ENCODE measurements around the gene PROSER2.
"Not testable (repeated sequence)": the region's sequence is repeated elsewhere in the genome, so short reads cannot be mapped to it uniquely, and the experiment has no call there.

PROSER2 gene

DNA sequence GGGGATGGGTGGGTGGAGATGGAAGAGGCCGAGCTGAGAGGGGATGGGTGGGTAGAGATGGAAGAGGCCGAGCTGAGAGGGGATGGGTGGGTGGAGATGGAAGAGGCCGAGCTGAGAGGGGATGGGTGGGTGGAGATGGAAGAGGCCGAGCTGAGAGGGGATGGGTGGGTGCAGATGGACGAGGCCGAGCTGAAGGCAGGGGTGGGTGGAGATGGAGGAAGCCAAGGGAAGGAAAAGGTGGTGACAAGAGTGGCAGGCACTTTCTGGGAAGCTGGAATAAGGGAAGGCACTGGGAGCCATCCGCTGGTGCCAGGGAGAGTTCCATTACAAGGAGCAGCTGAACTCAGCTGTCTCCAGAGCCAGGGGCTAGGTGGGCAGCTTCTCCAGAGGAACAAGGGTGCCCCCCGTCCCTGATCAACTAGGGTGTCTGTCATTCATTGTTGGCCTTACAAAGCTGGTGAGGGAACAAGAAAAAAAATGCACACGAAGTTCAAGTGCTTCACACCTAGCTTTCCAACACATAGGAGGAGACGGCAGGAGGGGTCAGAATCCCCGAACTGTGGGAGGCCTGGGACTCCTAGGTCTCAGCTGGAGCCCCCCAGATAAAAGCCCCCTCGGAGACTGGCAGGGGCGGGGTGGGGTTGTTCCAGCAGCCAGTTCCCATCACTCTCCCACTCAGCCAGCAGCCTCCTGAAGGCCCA, 62.4 kb downstream of the PROSER2 start:
- DNase-seq (ENCODE audit: low read depth in 2 of 2) = no peak

DNA sequence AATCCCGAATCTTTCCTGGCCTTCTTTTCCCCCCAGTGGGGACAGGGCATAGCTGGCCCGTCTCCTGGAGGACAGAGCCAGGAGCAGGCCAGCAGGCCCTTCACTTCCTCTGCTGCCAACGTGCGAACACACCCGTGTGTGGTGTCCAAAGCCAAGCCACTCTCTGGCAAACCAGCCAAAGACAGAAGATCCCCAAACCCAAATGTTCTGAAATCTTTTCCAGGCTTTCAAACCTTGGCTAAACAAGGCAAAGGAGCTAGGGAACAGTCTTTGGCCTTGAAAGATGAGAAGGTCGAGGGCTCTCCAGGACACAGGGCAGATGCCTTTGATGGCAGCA, 63.0 kb downstream of the PROSER2 start:
- no peak for DNase-seq (ENCODE audit: low read depth in 2 of 2)

DNA sequence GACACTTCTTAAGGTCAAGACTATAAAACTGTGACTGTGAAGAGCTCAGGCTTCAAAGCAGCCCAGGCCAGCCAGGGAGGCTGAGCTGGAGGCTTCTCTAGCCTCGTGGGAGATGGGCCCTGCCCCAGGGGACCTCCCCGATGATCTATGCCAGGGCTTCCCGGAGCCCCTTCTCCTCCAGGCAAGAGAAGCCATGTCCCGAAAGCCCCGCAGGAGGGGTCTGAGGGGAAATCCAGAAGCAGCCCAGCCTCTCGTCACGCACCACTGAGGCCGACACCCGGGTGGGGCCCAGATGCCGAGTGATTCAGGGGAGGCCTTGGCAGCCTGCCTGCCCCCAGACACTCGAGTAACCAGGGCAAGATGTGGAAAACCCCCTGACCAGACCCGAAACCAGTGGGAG, 63.7 kb downstream of the PROSER2 start:
- DNase-seq (ENCODE audit: low read depth in 2 of 2) = no peak

DNA sequence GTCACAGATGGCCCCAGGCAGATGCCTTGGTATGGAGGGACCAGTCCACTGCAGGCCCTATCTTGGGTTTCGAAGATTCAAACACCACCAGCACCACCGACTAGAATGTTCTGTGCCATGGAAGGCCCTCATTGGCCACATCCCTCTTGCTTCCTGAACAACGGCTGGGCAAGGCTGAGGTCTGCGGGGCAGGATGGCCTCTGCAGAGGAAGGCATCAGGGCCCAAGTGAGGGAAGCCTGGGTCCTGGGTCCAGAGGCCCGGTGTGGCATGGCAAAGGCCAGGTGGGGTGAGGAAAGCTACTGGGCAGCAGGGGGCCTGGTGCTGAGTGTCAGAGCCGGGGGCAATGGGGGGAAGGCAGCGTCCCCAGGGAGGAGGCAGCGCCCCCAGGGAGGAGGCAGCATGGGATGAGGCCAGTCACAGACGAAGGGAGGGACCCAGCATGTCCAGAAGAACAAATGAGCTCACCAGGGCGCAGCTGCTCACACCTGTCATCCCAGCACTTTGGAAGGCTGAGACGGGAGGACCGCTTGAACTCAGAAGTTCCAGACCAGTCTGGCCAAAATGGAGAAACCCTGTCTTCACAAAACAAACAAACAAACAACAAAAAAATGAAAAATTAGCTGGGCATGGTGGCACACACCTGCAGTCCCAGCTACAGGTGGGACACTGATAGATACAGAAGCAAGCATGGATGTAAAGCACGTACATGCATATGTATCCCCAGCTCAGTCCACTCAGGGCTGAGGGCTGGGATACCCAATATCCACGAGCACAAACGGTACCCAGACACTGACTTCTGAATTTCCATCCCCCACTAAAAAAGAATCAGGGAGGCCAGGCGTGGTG, 64.4 kb downstream of the PROSER2 start:
- no peak for DNase-seq (ENCODE audit: low read depth in 2 of 2)

DNA sequence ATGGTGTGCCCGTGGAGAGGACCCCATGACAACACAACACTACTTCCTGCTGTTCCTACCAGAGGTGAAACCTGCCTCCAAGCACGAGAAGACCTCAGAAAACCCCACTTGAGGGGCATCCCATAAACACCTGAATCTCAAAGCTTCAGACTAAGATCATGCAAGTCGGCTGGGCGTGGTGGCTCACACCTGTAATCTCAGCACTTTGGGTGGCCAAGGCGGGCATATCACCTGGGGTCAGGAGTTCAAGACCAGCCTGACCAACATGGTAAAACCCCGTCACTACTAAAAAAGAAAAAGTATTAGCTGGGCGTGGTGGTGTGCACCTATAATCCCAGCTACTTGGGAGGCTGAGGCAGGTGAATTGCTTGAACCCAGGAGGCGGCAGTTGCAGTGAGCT, 66.1 kb downstream of the PROSER2 start:
- not testable (repeated sequence) for DNase-seq (ENCODE audit: low read depth in 2 of 2)

GRCh38 chr10:11891776-11892486, 68.8 kb downstream of the PROSER2 start:
- no peak for DNase-seq (ENCODE audit: low read depth in 2 of 2)

DNA sequence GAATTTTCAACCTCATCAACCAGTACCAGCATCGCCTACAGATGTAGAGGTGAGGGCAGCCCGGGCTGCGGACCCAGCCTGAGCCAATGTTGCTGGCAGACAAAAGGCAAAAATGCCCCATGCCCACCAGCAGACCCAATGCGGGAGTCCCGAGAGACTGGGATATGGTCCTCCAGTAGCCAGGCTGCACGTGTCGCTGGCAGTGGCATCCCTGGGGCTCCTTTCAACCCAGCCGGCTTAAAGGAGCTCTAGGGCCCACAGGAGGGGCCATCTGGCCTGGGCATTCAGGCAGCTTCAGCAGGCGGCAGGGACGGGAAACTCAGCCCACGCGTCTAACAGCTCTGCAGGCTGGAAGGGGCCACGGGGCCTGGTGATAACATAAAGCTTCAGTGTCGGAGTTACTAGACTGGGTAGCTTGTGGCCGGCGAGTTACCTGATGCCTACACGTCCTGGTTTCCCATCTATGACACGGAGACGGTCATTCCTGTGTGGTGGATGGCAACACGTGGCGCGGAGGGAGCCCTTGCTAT, 70.7 kb downstream of the PROSER2 start:
- no peak for DNase-seq (ENCODE audit: low read depth in 2 of 2)

DNA sequence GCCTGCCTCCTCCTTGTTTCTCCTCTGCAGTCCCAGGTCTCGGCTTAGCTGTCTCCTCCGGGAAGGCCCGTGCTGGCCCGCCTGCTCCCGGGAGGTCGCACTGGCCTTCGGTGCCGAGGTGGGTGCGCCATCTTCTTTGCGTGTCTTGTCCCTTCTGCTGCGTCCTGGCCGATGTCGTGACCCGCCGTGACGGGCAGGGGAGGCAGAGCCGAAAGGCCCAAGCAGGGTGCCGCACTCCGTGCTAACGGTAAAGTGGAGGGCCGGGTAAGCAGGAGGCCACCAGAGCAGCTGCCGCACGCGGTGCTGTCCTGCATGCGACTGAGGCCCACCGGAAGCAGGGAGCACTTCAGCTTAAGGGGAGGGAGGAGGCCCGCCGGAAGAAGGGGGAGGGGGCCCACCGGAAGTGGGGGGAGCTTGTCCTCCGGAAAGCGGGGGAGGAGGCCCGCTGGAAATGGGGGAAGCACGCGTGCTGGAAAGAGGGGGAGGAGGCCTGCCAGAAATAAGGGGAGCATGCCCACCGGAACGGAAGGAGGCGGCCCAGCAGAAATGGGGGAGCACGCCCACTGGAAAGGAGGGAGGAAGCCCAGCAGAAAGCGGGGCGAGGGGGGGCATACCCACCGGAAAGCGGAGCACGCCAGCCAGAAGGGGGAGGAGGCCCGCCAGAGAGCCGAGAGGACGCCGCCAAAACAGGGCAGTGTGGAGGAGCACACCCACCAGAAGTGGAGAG, 71.4 kb downstream of the PROSER2 start:
- no peak for DNase-seq (ENCODE audit: low read depth in 2 of 2)

- no peak for DNase-seq (ENCODE audit: low read depth in 2 of 2)
Measured at GRCh38 chr10:11895108-11895466, 71.9 kb downstream of the PROSER2 start.

DNA sequence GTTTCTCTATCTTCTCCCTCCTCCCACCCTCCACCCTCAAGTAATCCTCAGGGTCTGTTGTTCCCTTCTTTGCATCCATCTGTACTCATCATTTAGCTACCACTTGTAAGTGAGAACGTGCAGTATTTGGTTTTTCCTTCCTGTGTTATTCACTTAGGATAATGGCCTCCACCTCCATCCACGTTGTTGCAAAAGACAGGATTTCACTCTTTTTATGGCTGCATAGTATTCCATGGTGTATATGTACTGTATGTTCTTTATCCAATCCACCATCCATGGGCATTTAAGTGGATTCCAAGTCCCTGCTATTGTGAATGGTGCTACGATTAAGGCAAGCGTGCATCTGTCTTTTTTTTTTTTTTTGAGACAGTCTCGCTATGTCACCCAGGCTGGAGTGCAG, 72.4 kb downstream of the PROSER2 start:
- DNase-seq (ENCODE audit: low read depth in 2 of 2) = no peak

GRCh38 chr10:11896549-11897200, 73.5 kb downstream of the PROSER2 start:
- no peak for DNase-seq (ENCODE audit: low read depth in 2 of 2)

DNA sequence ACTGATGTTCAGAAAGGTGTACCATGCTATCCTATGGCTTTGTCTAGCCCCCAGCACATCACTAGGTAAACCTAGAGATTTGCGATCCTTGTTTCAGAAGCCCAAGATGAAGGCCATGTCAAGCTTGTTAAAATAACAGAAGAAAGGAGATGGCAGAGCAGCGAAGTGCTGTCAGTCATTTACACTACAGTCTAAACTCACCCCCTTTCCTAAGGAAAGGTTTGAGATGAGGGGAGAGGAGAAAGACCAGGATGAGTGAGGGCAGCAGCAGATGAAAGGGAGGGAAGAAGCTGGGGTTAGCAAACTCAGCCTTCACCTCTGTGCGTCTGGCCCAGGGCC, 74.8 kb downstream of the PROSER2 start:
- no peak for DNase-seq (ENCODE audit: low read depth in 2 of 2)

DNA sequence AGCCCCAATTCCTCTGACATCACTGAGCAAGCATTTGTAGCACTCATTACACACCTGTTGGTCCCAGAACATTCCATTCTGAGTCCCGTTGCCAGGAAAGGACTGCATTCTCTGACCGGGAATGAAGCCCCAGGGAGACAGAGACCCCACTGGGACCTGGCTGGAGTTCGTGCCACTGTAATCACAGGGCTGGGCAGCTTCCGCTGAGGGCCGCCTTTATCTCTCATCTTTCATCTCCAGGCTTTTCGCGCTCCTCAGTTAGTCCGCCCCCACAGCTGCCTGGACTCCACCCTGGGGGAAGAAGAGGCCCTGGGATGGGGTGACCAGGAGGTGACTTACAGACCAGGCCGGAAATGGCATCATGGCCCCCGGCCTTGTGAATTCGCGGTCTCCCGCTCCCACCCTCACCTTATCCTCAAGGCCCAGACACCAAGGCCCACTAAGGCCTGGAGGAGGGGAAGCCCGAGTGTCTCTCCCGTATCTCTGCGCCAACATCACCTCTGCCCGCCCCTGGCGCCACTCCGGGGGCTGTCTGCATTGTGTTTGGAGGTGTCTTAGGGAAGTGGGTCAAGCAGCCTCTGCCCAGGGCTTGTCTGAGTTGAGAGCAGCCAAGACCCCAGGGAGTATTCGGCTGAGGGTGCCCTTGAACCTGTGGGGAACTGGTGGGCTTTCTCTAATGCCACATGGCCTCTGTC, 75.4 kb downstream of the PROSER2 start:
- DNase-seq (ENCODE audit: low read depth in 2 of 2) = no peak

- no peak for DNase-seq (ENCODE audit: low read depth in 2 of 2)
Measured at GRCh38 chr10:11899067-11899876, 76.1 kb downstream of the PROSER2 start.

- DNase-seq (ENCODE audit: low read depth in 2 of 2) = no peak
Measured at GRCh38 chr10:11901036-11901301, 77.8 kb downstream of the PROSER2 start.

DNA sequence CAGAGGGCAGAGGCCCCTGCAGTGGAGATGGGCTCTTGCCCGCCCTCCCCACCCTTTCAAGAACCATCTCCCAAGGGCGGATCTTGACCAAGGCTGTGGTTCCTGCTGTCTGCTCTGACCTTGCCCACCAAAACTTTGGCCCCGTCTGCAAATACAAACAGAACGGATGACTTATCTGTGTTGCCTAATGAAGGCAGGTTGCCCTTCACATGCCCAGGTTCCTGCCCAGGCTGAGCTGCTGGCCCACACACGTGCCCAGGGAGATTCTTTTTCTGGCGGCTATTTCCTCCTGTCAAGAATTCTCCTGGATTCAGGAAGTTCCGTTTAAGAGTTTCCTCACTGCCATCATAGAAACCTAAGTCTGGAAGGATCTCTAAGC, 78.3 kb downstream of the PROSER2 start:
- no peak for DNase-seq (ENCODE audit: low read depth in 2 of 2)

DNA sequence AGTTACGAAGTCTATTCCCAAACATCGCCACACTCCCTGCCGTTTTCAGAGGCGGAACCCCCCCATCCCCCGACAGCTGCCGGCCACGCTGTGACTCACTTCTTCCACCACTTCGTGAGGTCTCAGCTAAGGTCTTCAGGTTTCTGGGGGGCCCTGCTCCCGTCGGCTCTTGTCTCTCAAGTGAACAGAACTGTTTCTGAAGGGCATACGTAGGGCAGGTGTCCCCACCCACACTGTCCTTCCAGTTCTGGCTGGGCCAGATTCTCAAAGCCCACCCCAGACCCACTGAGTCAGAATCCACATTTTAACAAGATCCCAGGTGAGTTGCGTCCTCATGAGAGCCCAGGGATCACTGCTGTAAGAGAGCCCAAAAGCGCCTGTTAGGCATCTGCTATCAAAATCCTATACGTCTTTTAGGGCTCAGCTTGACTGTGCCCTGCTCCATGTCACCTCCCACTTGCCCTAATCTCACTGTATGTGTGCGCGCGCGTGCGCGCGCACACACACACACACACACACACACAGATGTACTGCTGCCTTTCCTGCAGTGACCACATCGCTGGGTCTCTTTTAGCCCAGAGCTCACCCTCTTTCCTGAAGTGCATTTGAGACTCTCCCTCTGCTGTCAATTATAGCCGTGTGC, 78.8 kb downstream of the PROSER2 start:
- no peak for DNase-seq (ENCODE audit: low read depth in 2 of 2)

DNA sequence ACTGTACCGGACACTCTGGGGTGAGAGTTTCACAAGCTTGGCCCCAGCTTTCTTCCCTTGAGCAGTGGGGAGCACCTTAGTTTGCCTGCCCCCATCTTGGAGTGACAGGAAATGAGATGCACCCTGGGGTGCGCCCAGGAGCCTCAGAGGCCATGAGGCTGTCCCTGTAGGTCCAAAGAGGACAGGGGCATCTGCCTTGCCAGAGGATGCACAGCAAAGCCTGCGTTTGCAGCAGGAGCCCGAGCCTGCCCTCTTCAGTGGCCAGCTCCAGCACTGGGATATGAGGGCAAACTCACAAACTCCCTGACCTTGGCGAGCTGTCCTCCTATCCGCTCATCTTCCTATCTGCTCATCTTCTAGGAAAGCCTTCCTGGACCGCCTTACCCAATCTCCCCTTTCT, 79.5 kb downstream of the PROSER2 start:
- no peak for DNase-seq (ENCODE audit: low read depth in 2 of 2)

DNA sequence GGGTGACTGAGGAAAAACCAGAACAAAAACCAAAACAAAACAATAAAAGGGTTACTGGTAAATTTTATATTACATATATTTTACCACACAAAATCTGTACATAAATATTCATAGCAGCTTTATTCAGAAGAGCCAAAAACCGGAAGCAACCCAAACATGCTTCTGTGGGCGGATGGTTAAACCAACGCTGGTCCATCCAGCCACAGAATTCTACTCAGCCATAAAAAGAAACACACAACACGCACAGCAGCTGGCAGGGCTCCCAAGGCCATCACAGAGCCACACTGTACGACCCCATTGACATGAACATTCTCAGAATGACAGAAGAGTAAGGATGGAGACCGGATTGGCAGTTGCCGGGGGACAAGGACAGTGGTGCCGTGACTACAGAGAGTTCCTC, 83.6 kb downstream of the PROSER2 start:
- DNase-seq (ENCODE audit: low read depth in 2 of 2) = no peak

DNA sequence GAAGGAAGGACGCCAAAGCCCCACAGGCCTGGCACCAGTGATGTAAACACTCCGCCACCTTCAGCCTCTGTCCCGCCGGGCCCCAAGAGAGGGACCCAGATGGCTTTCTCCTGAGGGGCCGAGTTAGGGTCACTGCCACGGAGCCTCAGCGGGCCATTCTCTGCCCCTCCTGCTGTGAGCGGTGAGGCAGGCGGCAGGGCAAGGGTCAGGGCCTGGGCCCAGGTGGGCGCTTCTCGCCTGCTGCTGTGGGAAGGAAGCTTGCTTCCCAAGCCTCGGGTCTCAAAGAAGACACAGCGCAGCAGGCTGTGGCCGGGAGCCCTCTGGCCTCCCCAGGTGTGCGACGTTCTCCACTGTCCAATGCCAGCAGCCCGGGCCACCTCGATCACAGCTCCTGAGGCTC, 84.8 kb downstream of the PROSER2 start:
- DNase-seq (ENCODE audit: low read depth in 2 of 2) = no peak
